ENCODE results near the gene GALNT9. TPM values are rescaled to one million over a fixed set of nuclear protein-coding genes. Genes with fewer than 3 reads are reported as not detected.
"Not testable (repeated sequence)": the region's sequence is repeated elsewhere in the genome, so short reads cannot be mapped to it uniquely, and the experiment has no call there.

GALNT9 gene
- total RNA-seq, 1 experiment from 2014 or later = 0.45 TPM

DNA sequence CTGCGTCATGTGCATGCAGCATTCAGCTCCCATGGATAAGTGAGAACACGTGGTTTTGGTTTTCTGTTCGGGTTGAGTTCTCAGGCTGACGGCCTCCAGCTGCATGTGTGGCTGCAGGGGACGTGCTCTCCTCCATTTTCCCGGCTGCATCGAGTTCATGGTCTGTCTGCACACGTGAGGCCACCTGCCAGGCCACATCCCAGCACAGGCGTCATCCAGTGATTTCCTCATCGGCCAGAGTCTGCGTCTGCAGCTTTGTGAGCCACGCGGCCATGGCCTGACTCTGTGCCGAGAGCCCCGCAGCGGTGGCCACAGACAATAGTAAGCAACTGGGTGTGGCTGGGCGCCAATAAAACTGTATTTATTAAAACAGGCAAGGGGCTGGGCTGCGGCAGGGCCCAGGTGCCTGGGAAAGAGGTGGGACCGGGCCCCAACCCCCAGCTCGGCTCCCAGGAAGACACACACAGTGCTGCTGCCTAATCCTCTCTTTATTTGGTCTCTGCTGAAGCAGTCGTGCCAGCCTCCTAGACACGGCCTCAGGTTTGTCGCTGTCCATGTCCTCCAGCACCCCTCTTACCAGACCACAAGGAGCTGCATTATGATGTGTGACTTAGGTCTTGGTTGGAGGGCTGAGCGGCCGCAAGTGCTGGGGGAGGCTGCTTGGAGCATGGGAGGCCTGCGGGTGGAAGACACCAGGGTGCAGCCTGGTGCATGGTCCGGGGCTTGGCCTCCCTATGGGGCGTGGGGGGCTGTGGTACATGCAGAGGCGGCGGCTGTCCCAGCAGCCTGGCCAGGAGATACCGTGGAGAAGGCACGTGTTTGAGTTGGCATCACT, 133.1 kb downstream of the GALNT9 start:
- Mint-ChIP-seq H3K27me3 (ENCODE audit: insufficient read depth, unreplicated experiment) (peaks cover 10% of the 10 kb centered on the region), H3K4me1 (ENCODE audit: low read depth, unreplicated experiment) (no peaks in the 10 kb centered on the region), H3K9me3 (ENCODE audit: unreplicated experiment) (peaks cover 9% of the 10 kb centered on the region), H3K27ac (ENCODE audit: unreplicated experiment) (no peak overlapping the region), H3K36me3 (ENCODE audit: insufficient read depth, unreplicated experiment) (no peaks in the 10 kb centered on the region), H3K4me3 (ENCODE audit: unreplicated experiment) (no peak overlapping the region)
- TF ChIP-seq, protein P1, sequence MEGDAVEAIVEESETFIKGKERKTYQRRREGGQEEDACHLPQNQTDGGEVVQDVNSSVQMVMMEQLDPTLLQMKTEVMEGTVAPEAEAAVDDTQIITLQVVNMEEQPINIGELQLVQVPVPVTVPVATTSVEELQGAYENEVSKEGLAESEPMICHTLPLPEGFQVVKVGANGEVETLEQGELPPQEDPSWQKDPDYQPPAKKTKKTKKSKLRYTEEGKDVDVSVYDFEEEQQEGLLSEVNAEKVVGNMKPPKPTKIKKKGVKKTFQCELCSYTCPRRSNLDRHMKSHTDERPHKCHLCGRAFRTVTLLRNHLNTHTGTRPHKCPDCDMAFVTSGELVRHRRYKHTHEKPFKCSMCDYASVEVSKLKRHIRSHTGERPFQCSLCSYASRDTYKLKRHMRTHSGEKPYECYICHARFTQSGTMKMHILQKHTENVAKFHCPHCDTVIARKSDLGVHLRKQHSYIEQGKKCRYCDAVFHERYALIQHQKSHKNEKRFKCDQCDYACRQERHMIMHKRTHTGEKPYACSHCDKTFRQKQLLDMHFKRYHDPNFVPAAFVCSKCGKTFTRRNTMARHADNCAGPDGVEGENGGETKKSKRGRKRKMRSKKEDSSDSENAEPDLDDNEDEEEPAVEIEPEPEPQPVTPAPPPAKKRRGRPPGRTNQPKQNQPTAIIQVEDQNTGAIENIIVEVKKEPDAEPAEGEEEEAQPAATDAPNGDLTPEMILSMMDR (IDR thresholded peaks at IDR 0.05; ENCODE audit: insufficient read depth in 1 of 2, low read depth in 1 of 2, low read length in 1 of 2, severe bottlenecking in 1 of 2, unreplicated experiment in 1 of 2) = no peak
- no peak for DNase-seq
- BruUV-seq (replicated peaks) = no TSS peak
- H3K4me1 ChIP-seq = no peaks in the 10 kb centered on the region
- ChIA-PET POLR2A (no interaction called here), CTCF (interaction anchor here (0.8 kb wide), 1 partner anchor 17 kb away, joined by 5 read pairs; no protein-coding TSS in a partner anchor)
- no peaks in the 10 kb centered on the region; the same call in 1 of the 2 replicates for H3K9me3 ChIP-seq
- intact Hi-C loops (cut with micrococcal nuclease; ENCODE audit: unreplicated experiment) = no loop called here
- H3K36me3 ChIP-seq (ENCODE audit: control insufficient read depth, insufficient read depth, low read length) = no peaks in the 10 kb centered on the region
- no peaks in the 10 kb centered on the region; the same call in 1 of the 2 replicates for H3K27me3 ChIP-seq (replicated peaks; ENCODE audit: control insufficient read depth, insufficient read depth, low read length)
- H3K4me3 ChIP-seq (ENCODE audit: low read depth, low read length) = no peak overlapping the region

DNA sequence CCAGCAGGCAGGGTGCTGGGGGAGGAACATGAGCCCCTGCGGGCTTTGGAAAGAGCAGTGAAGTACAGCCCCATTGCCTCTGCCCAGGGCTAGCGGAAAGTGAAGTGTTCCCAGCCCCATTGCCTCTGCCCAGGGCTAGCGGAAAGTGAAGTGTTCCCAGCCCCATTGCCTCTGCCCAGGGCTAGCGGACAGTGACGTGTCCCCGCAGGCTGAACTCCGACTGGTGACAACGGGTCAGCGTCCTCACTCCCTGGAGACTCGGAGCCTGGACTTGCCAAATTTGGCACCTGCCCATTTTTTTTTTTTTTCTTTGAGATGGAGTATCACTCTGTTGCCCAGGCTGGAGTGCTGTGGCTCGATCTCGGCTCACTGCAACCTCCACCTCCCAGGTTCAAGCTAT, 134.1 kb downstream of the GALNT9 start:
- H3K4me3 Mint-ChIP-seq (ENCODE audit: unreplicated experiment); H3K36me3 ChIP-seq (ENCODE audit: control insufficient read depth, insufficient read depth, low read length); H3K27me3 ChIP-seq (replicated peaks; ENCODE audit: control insufficient read depth, insufficient read depth, low read length); H3K27me3 Mint-ChIP-seq (ENCODE audit: insufficient read depth, unreplicated experiment); H3K9me3 Mint-ChIP-seq (ENCODE audit: unreplicated experiment); H3K9me3 ChIP-seq; DNase-seq; BruUV-seq (replicated peaks); POLR2A ChIA-PET; H3K36me3 Mint-ChIP-seq (ENCODE audit: insufficient read depth, unreplicated experiment); intact Hi-C loops (cut with micrococcal nuclease; ENCODE audit: unreplicated experiment); H3K4me3 ChIP-seq (ENCODE audit: low read depth, low read length); H3K4me1 Mint-ChIP-seq (ENCODE audit: low read depth, unreplicated experiment); H3K27ac Mint-ChIP-seq (ENCODE audit: unreplicated experiment); H3K4me1 ChIP-seq; CTCF ChIA-PET: not testable (repeated sequence)

DNA sequence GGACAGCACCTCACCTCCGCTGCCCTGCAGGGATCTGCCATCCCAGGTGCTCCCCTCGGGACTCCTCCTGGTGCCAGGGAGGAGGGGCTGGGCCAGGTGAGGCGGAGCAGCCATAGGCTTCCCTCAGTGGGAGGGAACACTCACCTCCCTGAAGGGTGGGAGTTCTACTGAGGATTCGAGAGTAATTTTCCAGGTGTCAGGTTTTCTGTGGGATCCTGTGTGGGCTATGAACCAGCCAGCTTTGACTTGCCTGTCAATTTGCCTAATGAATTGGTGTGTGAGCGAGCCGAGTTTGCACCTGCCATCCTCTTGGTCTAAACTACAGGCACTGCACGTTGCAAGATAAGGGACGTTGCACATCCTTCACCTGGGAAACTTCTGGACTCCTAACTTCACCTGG, 134.8 kb downstream of the GALNT9 start:
- H3K27me3 Mint-ChIP-seq (ENCODE audit: insufficient read depth, unreplicated experiment) = peaks cover 2% of the 10 kb centered on the region
- intact Hi-C loops (cut with micrococcal nuclease; ENCODE audit: unreplicated experiment) = no loop called here

More for the DNA sequence above, 134.8 kb downstream of the GALNT9 start:
- POLR2A ChIA-PET = no interaction called here
- no peaks in the 10 kb centered on the region; the same call in 1 of the 2 replicates for H3K9me3 ChIP-seq
- Mint-ChIP-seq H3K27ac (ENCODE audit: unreplicated experiment) (no peak overlapping the region), H3K4me1 (ENCODE audit: low read depth, unreplicated experiment) (no peaks in the 10 kb centered on the region), H3K4me3 (ENCODE audit: unreplicated experiment) (no peak overlapping the region), H3K9me3 (ENCODE audit: unreplicated experiment) (peaks cover 9% of the 10 kb centered on the region), H3K36me3 (ENCODE audit: insufficient read depth, unreplicated experiment) (peaks cover under 1% of the 10 kb centered on the region)
- no TSS peak for BruUV-seq (replicated peaks)
- TF ChIP-seq, protein P1 (IDR thresholded peaks at IDR 0.05; ENCODE audit: insufficient read depth in 1 of 2, low read depth in 1 of 2, low read length in 1 of 2, severe bottlenecking in 1 of 2, unreplicated experiment in 1 of 2) = no peak
- no peak overlapping the region for H3K4me3 ChIP-seq (ENCODE audit: low read depth, low read length)
- H3K27me3 ChIP-seq (replicated peaks; ENCODE audit: control insufficient read depth, insufficient read depth, low read length) = no peaks in the 10 kb centered on the region; the same call in 1 of the 2 replicates
- H3K4me1 ChIP-seq = peaks cover 8% of the 10 kb centered on the region; the same call in 1 of the 2 replicates
- CTCF ChIA-PET = interaction anchor here (1.1 kb wide), 1 partner anchor 41 kb away, joined by 3 read pairs; no protein-coding TSS in a partner anchor
- DNase-seq = no peak
- no peaks in the 10 kb centered on the region for H3K36me3 ChIP-seq (ENCODE audit: control insufficient read depth, insufficient read depth, low read length)
